Left colon (tissue), 2 donors: Measurements from ENCODE around the gene RDH11. TPM values are rescaled to one million over a fixed set of nuclear protein-coding genes. Genes with fewer than 3 reads are reported as not detected.
"Not testable (repeated sequence)": the region's sequence is repeated elsewhere in the genome, so short reads cannot be mapped to it uniquely, and the experiment has no call there.

Source experiments
- ATAC-seq: fragments of 200-7000 bp; cut with Tn5 transposase; one replicate; pipeline ENCODE4 v1.9.1; 2020; ENCODE audit warnings: mild to moderate bottlenecking, moderate library complexity
- DNase-seq, 2 donors: peaks; one replicate each; pipeline ENCODE4 v3.0.0-alpha.2; 2020
- intact Hi-C, 2 donors: fragments of 100-400 bp; cut with DNase I in 1 of 2; cut with micrococcal nuclease in 1 of 2; formaldehyde crosslinking; loops; one replicate each; pipeline versions ENCODE4 v1.11.2 to v1.14.0; 2022; cut with DNase I, micrococcal nuclease
- long read RNA-seq: library from polyadenylated mRNA; unstranded; transcript quantifications from one replicate; pipeline ENCODE4 v2.0.0, GENCODE V29; 2021
- total RNA-seq, 2 donors: library from RNA; stranded (reverse); fragmentation: NEBNext Ultra II Directional; extraction: Animal tissue kit (Norgen Biotek cat#: 25700); gene quantifications; one replicate each; pipeline ENCODE4 v1.2.1, GENCODE V29; 2021
- donor health status: DM: no; HTN: no; CAD: no.
- donor health status: DM: yes; HTN: yes; CAD: no.

Gene RDH11
- total RNA-seq, result 10 to 100 TPM; 40.6 to 48.1 TPM
- long read RNA-seq, transcript RDH11-201 (7 exons, 2,588 nt), result major isoform, 129 of 148 reads
- long read RNA-seq, partial matches to known transcripts, result 11 of 148 reads
- long read RNA-seq, other reads (novel, unspliced or antisense), result 3 of 148 reads

GRCh38 chr14:67695394-67695949, at the start of gene RDH11:
Gene RDH11 (minus strand): TSS chr14:67695764. CDS start chr14:67695703, 61 bp downstream.
- intact Hi-C loops, result no loop called here
- DNase-seq (peak; percentile 86 to 92), ATAC-seq (peak; percentile 94)

DNA sequence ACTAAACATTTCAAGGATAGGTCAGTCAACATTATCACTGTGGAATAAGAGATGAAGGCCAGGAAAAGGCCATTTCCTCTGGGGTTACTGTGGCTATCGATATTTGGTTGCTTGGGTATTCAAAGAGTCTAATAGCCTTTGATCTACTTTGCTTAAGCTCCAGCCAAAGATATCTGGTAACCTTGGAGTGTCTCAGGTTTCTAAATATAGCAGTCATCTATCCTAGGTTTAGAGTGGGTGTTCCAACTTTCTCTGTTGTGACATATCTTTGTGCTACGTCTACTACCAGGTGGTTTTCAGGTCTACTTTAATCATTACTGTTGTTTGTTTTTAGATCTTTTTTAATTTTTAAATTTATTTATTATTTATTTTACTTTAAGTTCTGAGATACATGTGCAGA, 48.5 kb upstream of the RDH11 start:
- ATAC-seq, result no peak
- DNase-seq, result no peak
- intact Hi-C loops, result no loop called here

DNA sequence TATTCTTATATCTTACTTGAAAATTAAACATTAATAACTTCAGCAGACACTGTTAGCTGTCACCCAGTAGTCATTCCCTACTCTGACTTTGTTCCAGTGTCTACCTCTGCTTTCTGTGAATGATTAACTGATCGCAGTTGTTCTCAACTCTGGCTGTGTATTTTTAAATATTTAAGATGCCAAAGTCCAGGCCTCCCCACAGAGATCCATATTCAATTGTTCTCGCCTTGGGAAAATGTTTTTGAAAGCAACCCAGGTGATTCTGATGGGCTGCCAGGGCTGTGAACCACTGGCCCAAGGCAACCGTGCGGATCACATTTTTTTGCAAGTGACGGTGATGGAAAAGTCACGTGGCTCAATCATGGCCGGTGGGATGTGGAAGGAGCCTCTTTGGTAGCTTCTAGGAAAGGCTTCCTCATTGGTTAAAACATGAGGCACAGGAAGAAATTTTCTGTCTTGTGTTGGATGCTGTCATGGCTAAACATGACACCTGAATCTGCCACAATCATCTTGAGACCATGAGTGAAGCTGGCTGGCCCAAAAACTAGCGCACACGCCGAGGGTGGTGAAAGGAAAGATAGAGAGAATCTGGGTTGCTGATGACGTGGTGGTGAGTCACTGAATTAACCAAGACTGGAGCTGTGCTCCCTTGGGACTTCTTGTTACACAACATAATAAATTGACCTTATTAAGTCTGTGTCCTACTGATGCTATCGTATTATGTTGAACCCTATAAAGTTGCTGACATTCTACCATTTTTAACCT, 43.4 kb upstream of the RDH11 start:
- intact Hi-C loops, result no loop called here
- peak; percentile 46 to 49 for DNase-seq
- peak; percentile 89 for ATAC-seq

GRCh38 chr14:67736771-67737170, 41.2 kb upstream of the RDH11 start:
- intact Hi-C loops, result no loop called here
- DNase-seq, result peak in 1 of 2 donors; percentile 16
- ATAC-seq, result peak; percentile 50

- ATAC-seq, result no peak
- DNase-seq, result peak in 1 of 2 donors; percentile 33
- intact Hi-C loops, result no loop called here
Measured at GRCh38 chr14:67735336-67736147, 40.0 kb upstream of the RDH11 start.

DNA sequence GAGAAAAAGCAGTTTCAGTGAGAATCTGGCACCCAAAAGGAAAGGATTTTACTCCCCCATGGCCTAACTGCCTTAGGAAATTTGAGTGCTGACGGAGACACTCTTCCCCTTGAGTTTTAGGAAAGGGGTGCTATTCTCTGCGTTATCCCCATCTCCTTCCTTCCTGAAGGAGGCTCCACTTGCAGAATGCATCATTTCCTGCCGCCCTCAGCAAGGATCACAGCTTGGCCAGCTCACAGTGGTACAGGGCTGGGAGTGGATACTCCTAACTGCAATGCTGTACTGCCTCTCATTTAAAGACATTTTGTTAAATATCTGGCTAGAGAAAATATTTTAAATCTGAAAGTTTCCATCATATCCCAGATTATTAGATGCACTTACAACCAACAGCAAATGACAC, 39.1 kb upstream of the RDH11 start:
- intact Hi-C loops, result no loop called here
- ATAC-seq, result no peak
- no peak for DNase-seq

DNA sequence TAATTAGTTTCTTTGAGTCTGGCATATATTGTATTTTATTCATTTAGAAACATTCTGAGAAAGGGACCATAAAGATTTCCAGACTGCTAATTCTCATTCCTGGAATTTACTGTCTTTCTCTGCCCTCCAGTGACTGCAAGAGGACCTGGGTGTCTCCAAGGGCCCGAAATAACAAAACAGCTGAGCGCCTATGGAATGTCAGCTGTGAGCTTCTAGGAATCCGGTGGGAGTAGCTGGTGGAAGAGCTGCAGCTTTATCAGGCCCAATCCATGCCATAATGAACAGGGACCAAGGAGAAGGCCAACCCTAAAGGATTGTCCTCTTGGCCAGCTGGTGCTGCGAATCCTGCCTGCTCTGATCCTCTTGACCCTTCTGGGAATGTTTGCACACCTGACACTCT, 38.1 kb upstream of the RDH11 start:
- intact Hi-C loops, result no loop called here
- no peak for DNase-seq
- ATAC-seq, result no peak

- ATAC-seq (peak; percentile 95), DNase-seq (peak; percentile 56 to 73)
- intact Hi-C loops, result no loop called here
Measured at GRCh38 chr14:67729072-67729885, 33.7 kb upstream of the RDH11 start.

- DNase-seq (no peak), ATAC-seq (no peak)
- intact Hi-C loops, result no loop called here
Measured at GRCh38 chr14:67728258-67728657, 32.7 kb upstream of the RDH11 start.

- DNase-seq (no peak), ATAC-seq (no peak)
- intact Hi-C loops, result no loop called here
Measured at GRCh38 chr14:67727361-67727760, 31.8 kb upstream of the RDH11 start.

DNA sequence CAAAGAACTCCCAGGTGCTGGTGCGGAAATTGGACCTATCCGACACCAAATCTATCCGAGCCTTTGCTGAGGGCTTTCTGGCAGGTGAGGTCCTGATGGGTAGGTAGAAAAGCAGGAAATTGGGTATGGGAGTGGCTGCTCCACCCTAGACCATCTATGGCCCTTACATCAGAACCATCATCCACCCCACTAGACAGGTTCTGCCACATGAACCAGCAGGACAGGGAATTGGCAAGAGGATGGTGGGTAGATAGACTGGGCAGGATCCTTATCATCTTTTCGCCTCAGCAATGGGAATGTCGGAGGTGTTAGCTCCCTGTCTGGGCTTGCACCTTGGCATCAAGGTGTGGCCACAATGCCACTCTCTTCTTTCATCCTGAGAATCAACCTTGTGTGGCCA, 29.6 kb upstream of the RDH11 start:
- intact Hi-C loops, result no loop called here
- DNase-seq (no peak), ATAC-seq (no peak)

DNA sequence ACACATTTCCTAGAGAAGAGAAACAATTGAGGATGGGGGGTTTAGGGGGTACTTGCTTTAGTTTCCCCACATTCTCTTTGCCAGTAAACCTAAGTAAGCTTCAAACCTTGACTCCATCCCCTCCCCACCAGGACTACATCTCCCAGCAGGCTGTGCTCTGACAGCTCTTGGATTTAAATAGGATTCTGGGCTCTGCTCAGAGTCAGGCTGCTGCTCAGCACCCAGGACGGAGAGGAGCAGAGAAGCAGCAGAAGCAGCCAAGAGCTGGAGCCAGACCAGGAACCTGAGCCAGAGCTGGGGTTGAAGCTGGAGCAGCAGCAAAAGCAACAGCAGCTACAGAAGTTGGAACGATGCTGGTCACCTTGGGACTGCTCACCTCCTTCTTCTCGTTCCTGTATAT, 26.7 kb upstream of the RDH11 start:
- peak; percentile 16 to 57 for DNase-seq
- ATAC-seq, result peak; percentile 31
- intact Hi-C loops, result no loop called here

- DNase-seq, result no peak
- intact Hi-C loops, result no loop called here
- ATAC-seq, result no peak
Measured at GRCh38 chr14:67721875-67722274, 26.3 kb upstream of the RDH11 start.

DNA sequence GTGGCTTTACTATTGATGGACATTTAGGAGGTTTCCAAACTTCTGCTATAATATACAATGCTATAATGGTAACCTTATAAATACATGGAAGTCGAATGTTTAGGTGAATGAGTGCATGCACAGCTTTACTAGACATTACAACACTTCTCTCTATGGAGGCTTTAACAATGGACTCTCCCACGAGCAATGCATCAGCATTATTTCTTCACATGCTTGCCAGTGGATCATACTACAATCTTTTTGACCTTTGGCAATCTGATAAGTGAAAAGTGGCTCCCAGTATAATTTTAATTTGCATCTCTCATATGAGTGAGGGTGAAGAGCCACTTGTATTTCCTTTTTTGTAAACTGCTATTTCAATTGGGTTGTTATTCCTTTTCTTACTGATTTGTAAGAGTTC, 24.3 kb upstream of the RDH11 start:
- intact Hi-C loops, result no loop called here
- ATAC-seq (no peak), DNase-seq (no peak)

DNA sequence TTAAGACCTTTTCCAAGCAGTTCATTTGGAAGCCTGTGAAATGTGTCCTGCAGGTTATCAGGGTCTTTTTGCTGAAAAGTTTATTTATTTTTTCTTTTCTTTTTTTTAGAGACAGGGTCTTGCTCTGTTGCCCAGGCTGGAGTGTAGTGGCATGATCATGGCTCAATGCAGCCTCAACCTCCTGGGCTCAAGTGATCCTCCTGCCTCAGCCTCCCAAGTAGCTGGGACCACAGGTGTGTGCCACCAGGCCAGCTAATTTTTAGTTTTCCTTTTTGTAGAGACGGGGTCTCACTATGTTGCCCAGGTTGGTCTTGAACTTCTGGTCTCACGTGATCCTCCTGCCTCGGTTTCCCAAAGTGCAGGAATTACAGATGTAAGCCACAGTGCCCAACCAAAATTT, 23.8 kb upstream of the RDH11 start:
- intact Hi-C loops, ATAC-seq, DNase-seq: not testable (repeated sequence)

- intact Hi-C loops, result no loop called here
- ATAC-seq (no peak), DNase-seq (no peak)
Measured at GRCh38 chr14:67718265-67718664, 22.7 kb upstream of the RDH11 start.

GRCh38 chr14:67717048-67717447, 21.5 kb upstream of the RDH11 start:
- intact Hi-C loops, result no loop called here
- ATAC-seq (no peak), DNase-seq (no peak)

- DNase-seq, result no peak
- ATAC-seq, result no peak
- intact Hi-C loops, result no loop called here
Measured at GRCh38 chr14:67710209-67710608, 14.6 kb upstream of the RDH11 start.

DNA sequence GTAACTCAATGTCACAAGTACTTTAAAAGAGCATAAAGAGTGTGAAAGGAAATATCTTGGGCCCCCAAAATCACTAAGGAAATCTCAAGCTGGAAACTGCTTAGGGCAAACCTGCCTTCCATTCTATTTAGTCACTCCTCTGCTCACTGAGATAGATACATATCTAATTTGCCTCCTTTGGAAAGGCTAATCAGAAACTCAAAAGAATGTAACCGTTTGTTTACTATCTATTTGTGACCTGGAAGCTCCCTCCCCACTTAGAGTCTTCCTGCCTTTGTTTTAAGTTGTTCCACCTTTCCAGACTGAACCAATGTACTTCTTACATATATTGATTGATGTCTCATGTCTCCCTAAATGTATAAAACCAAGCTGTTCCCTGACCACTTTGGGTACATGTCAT, 14.2 kb upstream of the RDH11 start:
- intact Hi-C loops, result loop anchor here in 1 of 2 donors (10.0 kb wide), 1 partner anchor 125 kb away; no protein-coding TSS in a partner anchor
- not testable (repeated sequence) for ATAC-seq

More for the DNA sequence above, 14.2 kb upstream of the RDH11 start:
- not testable (repeated sequence) for DNase-seq
